Activated CD4-positive, alpha-beta T cell treated with anti-CD3 and anti-CD28 coated beads for 36 hours (primary cell): Measurements from ENCODE around the gene PBRM1. TPM values are rescaled to one million over a fixed set of nuclear protein-coding genes. Genes with fewer than 3 reads are reported as not detected.

Experiments used
- ATAC-seq: fragments of 200-7000 bp; cut with Tn5 transposase; one replicate; pipeline ENCODE4 v1.10.0; 2021; ENCODE audit warnings: mild to moderate bottlenecking, moderate library complexity
- CTCF ChIA-PET: fragments of 350-600 bp; sonication (Branson Sonifier 250); formaldehyde crosslinking; loops from one replicate; lab custom pipeline; 2021; ENCODE audit warnings: antibody characterized with exemption; lab: Charles Lee
- POLR2A ChIA-PET: fragments of 350-600 bp; sonication (Branson Sonifier 250); formaldehyde crosslinking; loops from one replicate; lab custom pipeline; 2021; ENCODE audit warnings: antibody characterized with exemption, inconsistent platforms; lab: Charles Lee
- DNase-seq: peaks from one replicate; pipeline ENCODE4 v3.0.0-alpha.2; 2020
- H3K27ac Mint-ChIP-seq: one replicate; pipeline ENCODE4 v1.8.0; 2021; ENCODE audit warnings: mixed read lengths
- H3K27me3 Mint-ChIP-seq: one replicate; pipeline ENCODE4 v1.8.0; 2021; ENCODE audit warnings: mixed read lengths
- H3K36me3 Mint-ChIP-seq: one replicate; pipeline ENCODE4 v1.8.0; 2021; ENCODE audit warnings: low read depth, mixed read lengths
- H3K4me1 Mint-ChIP-seq: one replicate; pipeline ENCODE4 v1.8.0; 2021; ENCODE audit warnings: mixed read lengths
- H3K4me3 Mint-ChIP-seq: one replicate; pipeline ENCODE4 v1.8.0; 2021; ENCODE audit warnings: mild to moderate bottlenecking, moderate library complexity, mixed read lengths
- H3K9me3 Mint-ChIP-seq: one replicate; pipeline ENCODE4 v1.8.0; 2021; ENCODE audit warnings: low read depth, mixed read lengths
- intact Hi-C, 2 experiments: fragments of 100-400 bp; cut with DNase I in 1 of 2; cut with micrococcal nuclease in 1 of 2; formaldehyde crosslinking; loops; one replicate each; pipeline versions ENCODE4 v1.14.2 to v1.15.1; 2022 to 2024; cut with DNase I, micrococcal nuclease
- total RNA-seq, 2 experiments: library from RNA; stranded (reverse); gene quantifications; one replicate each; pipeline ENCODE4 v1.2.3, GENCODE V29; 2021

The PBRM1 gene
- total RNA-seq, 2 experiments from 2014 or later: 57.6 to 59.8 TPM

GRCh38 chr3:52623234-52623792, 62.4 kb downstream of the PBRM1 start:
- ChIA-PET POLR2A (no interaction called here), CTCF (interaction anchor here (0.6 to 1.7 kb wide), 6 partner anchors 8 to 514 kb away, joined by 3 to 5 read pairs (median 3); no protein-coding TSS in a partner anchor)
- peaks cover 54% of the 10 kb centered on the region for H3K36me3 Mint-ChIP-seq
- peaks cover 32% of the 10 kb centered on the region for H3K4me1 Mint-ChIP-seq
- no peak overlapping the region for H3K27ac Mint-ChIP-seq
- ATAC-seq: peak; percentile 16
- no peak for DNase-seq
- no peaks in the 10 kb centered on the region for H3K27me3 Mint-ChIP-seq
- H3K9me3 Mint-ChIP-seq: no peaks in the 10 kb centered on the region
- intact Hi-C loops: no loop called here
- no peak overlapping the region for H3K4me3 Mint-ChIP-seq

GRCh38 chr3:52620580-52620979, 65.1 kb downstream of the PBRM1 start:
- ATAC-seq: peak; percentile 58
- intact Hi-C loops: no loop called here
- H3K4me3 Mint-ChIP-seq: no peak overlapping the region

GRCh38 chr3:52615166-52615565, 70.5 kb downstream of the PBRM1 start:
- Mint-ChIP-seq H3K27ac (no peak overlapping the region), H3K9me3 (no peaks in the 10 kb centered on the region), H3K4me1 (peaks cover 4% of the 10 kb centered on the region), H3K27me3 (no peaks in the 10 kb centered on the region), H3K36me3 (peaks cover 35% of the 10 kb centered on the region), H3K4me3 (no peak overlapping the region)
- DNase-seq (no peak), ATAC-seq (no peak)
- intact Hi-C loops: no loop called here
- CTCF ChIA-PET: interaction anchor here (0.7 to 1.4 kb wide), 3 partner anchors 9 to 76 kb away, joined by 3 read pairs; no protein-coding TSS in a partner anchor
- POLR2A ChIA-PET: no interaction called here

More at GRCh38 chr3:52620580-52620979, 65.1 kb downstream of the PBRM1 start:
- ChIA-PET POLR2A (no interaction called here), CTCF (interaction anchor here (0.6 kb wide), 1 partner anchor 87 kb away, joined by 3 read pairs; no protein-coding TSS in a partner anchor)
- Mint-ChIP-seq H3K27me3 (no peaks in the 10 kb centered on the region), H3K36me3 (peaks cover 47% of the 10 kb centered on the region), H3K9me3 (no peaks in the 10 kb centered on the region), H3K4me1 (peaks cover 32% of the 10 kb centered on the region), H3K27ac (peak overlapping the region; percentile 10)
- no peak for DNase-seq

DNA sequence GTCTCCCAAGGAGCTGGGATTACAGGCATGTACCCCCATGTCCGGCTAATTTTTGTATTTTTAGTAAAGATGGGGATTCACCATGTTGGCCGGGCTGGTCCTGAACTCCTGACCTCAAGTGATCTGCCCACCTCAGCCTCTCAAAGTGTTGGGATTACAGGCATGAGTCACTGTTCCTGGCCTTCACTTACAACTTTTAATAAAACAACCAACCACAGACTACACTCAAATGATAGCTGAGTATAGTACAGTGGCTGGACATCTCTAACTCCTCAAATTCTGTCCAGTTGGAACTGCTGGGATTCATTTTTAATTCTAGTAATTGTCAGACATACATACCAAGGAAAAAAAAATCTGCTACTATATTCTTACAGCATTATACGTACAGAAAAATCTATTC, 71.0 kb downstream of the PBRM1 start:
- CTCF ChIA-PET: interaction anchor here (0.6 to 1.4 kb wide), 4 partner anchors 9 to 312 kb away, joined by 3 to 5 read pairs (median 3); no protein-coding TSS in a partner anchor

DNA sequence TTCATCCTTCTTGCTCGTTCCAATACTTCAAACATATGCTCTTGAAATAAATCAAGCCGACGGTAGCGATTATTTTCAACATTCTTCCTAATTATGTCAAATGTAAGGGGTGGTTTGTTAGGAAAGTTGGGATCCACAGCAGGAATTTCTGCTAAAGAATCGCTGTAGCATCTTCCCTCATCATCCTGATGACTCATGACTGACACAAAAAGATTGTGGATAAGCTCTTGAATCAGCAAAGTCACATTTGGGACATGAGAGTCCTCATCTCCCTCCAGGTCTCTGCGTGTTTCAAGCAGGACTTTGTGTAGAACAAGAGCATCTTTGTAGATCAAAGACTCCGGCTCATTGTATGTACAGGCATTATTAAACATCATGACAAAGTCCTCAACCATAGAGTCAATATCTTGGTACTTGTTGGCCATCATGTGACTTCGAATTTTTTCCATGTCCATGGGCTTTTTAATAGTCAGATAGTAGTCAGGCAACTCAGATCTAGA, 76.3 kb downstream of the PBRM1 start:
- CTCF ChIA-PET: no interaction called here
- ATAC-seq: no peak
- Mint-ChIP-seq H3K36me3 (peaks cover 40% of the 10 kb centered on the region), H3K4me1 (no peaks in the 10 kb centered on the region), H3K9me3 (no peaks in the 10 kb centered on the region), H3K27ac (no peak overlapping the region), H3K4me3 (no peak overlapping the region), H3K27me3 (no peaks in the 10 kb centered on the region)
- POLR2A ChIA-PET: no interaction called here
- intact Hi-C loops: no loop called here
- no peak for DNase-seq

More for the DNA sequence above, 71.0 kb downstream of the PBRM1 start:
- ATAC-seq (no peak), DNase-seq (no peak)
- H3K27ac Mint-ChIP-seq: no peak overlapping the region
- no peaks in the 10 kb centered on the region for H3K4me1 Mint-ChIP-seq
- H3K36me3 Mint-ChIP-seq: peaks cover 32% of the 10 kb centered on the region
- no peaks in the 10 kb centered on the region for H3K9me3 Mint-ChIP-seq
- POLR2A ChIA-PET: no interaction called here
- H3K4me3 Mint-ChIP-seq: no peak overlapping the region
- H3K27me3 Mint-ChIP-seq: no peaks in the 10 kb centered on the region
- intact Hi-C loops: no loop called here

DNA sequence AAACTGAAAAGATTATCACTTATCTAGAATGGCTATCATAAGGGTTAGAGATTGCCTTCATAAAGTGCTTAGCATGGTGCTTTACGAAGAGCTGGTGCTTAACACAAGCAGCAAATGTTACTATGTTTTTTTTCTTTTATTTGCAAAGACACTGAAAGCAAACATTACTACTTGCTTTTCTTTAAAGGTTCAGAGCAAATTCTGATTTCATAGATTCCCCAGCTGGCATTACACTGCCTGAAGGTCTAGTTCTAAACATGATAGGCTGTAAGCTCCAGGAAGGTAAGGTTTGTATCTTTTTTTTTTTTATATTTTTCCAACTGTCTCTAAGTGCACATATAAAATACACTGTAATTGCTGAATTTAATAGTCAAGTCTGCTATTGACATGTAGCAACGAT, 77.4 kb downstream of the PBRM1 start:
- POLR2A ChIA-PET: no interaction called here
- CTCF ChIA-PET: interaction anchor here (1.4 kb wide), 1 partner anchor 135 kb away, joined by 4 read pairs; no protein-coding TSS in a partner anchor

GRCh38 chr3:52606373-52607085, 79.2 kb downstream of the PBRM1 start:
- no peak overlapping the region for H3K27ac Mint-ChIP-seq
- ATAC-seq (no peak), DNase-seq (no peak)
- H3K4me3 Mint-ChIP-seq: no peak overlapping the region
- H3K27me3 Mint-ChIP-seq: no peaks in the 10 kb centered on the region
- ChIA-PET POLR2A (no interaction called here), CTCF (interaction anchor here (0.7 to 1.5 kb wide), 2 partner anchors 20 to 74 kb away, joined by 4 to 5 read pairs; no protein-coding TSS in a partner anchor)
- H3K4me1 Mint-ChIP-seq: no peaks in the 10 kb centered on the region
- H3K36me3 Mint-ChIP-seq: peaks cover 60% of the 10 kb centered on the region
- peaks cover 3% of the 10 kb centered on the region for H3K9me3 Mint-ChIP-seq
- intact Hi-C loops: no loop called here

More for the DNA sequence above, 77.4 kb downstream of the PBRM1 start:
- Mint-ChIP-seq H3K4me1 (no peaks in the 10 kb centered on the region), H3K27ac (no peak overlapping the region), H3K27me3 (no peaks in the 10 kb centered on the region), H3K9me3 (no peaks in the 10 kb centered on the region), H3K4me3 (no peak overlapping the region), H3K36me3 (peaks cover 50% of the 10 kb centered on the region)
- intact Hi-C loops: no loop called here
- ATAC-seq: no peak
- DNase-seq: no peak

DNA sequence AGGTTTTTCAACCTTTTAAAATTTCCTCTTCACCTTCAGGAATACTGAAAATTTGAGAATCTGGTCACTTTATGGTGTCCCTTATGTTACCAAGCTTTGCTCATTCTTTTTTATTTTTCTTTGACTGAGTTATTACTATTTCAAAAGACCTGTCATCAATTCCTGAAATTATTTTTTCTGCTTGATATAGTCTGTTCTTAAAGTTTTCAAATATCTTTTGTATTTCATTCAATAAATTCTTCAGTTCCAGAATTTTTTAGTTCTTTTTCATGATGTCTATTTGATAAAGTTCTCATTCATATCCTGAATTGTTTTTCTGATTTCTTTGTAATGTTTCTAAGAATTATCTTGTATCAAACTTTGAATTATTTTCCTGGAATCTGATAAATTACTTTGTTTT, 85.5 kb downstream of the PBRM1 start:
- POLR2A ChIA-PET: no interaction called here
- CTCF ChIA-PET: interaction anchor here (0.6 kb wide), 1 partner anchor 218 kb away, joined by 3 read pairs; no protein-coding TSS in a partner anchor
- no peaks in the 10 kb centered on the region for H3K4me1 Mint-ChIP-seq
- peaks cover 8% of the 10 kb centered on the region for H3K9me3 Mint-ChIP-seq
- no peak overlapping the region for H3K27ac Mint-ChIP-seq
- peaks cover 75% of the 10 kb centered on the region for H3K36me3 Mint-ChIP-seq
- intact Hi-C loops: no loop called here
- H3K4me3 Mint-ChIP-seq: no peak overlapping the region
- ATAC-seq (no peak), DNase-seq (no peak)
- no peaks in the 10 kb centered on the region for H3K27me3 Mint-ChIP-seq

- intact Hi-C loops: no loop called here
- Mint-ChIP-seq H3K27me3 (no peaks in the 10 kb centered on the region), H3K4me1 (no peaks in the 10 kb centered on the region), H3K36me3 (peaks cover 61% of the 10 kb centered on the region), H3K9me3 (peaks cover 5% of the 10 kb centered on the region), H3K27ac (no peak overlapping the region), H3K4me3 (no peak overlapping the region)
- ATAC-seq: no peak
- ChIA-PET POLR2A (no interaction called here), CTCF (no interaction called here)
- no peak for DNase-seq
These were observed 89.0 kb downstream of the PBRM1 start for GRCh38 chr3:52596658-52597265.

- H3K4me3 Mint-ChIP-seq: no peak overlapping the region
- no peak for DNase-seq
- no peaks in the 10 kb centered on the region for H3K4me1 Mint-ChIP-seq
- no peak overlapping the region for H3K27ac Mint-ChIP-seq
- ChIA-PET POLR2A (interaction anchor here (0.7 kb wide), 1 partner anchor 15 kb away, joined by 3 read pairs; no protein-coding TSS in a partner anchor), CTCF (interaction anchor here (1.0 to 1.1 kb wide), 2 partner anchors 30 to 89 kb away, joined by 3 to 4 read pairs; no protein-coding TSS in a partner anchor)
- intact Hi-C loops: no loop called here
- ATAC-seq: no peak
- H3K27me3 Mint-ChIP-seq: no peaks in the 10 kb centered on the region
- peaks cover 44% of the 10 kb centered on the region for H3K36me3 Mint-ChIP-seq
- no peaks in the 10 kb centered on the region for H3K9me3 Mint-ChIP-seq
These were observed 92.6 kb downstream of the PBRM1 start for GRCh38 chr3:52593103-52593502.
